WTC11 (cell line): ENCODE data around the gene RBPJ. TPM values are rescaled to one million over a fixed set of nuclear protein-coding genes. Genes with fewer than 3 reads are reported as not detected.

Source experiments
- ATAC-seq: fragments of 200-7000 bp; cut with Tn5 transposase; 2 replicates; pipeline ENCODE4 v1.10.0; 2021; ENCODE audit warnings: mild to moderate bottlenecking, moderate library complexity
- CTCF ChIA-PET: fragments of 300-600 bp; sonication (Branson Sonifier 250); formaldehyde crosslinking; loops from one replicate; lab custom pipeline; 2021; ENCODE audit warnings: antibody characterized with exemption; lab: Charles Lee
- POLR2A ChIA-PET: fragments of 350-600 bp; sonication (Branson Sonifier 250); formaldehyde crosslinking; loops from one replicate; lab custom pipeline; 2021; ENCODE audit warnings: antibody characterized with exemption; lab: Charles Lee
- DNase-seq: peaks from one replicate; pipeline ENCODE4 v3.0.0; 2021; ENCODE audit warnings: low spot score
- H3K27ac Mint-ChIP-seq: 2 replicates; pipeline ENCODE4 v1.8.0; 2021; ENCODE audit warnings: mixed read lengths
- H3K27me3 Mint-ChIP-seq: 2 replicates; pipeline ENCODE4 v1.8.0; 2021; ENCODE audit warnings: low read depth, mild to moderate bottlenecking, moderate library complexity, mixed read lengths
- H3K36me3 Mint-ChIP-seq: 2 replicates; pipeline ENCODE4 v1.8.0; 2021; ENCODE audit warnings: mixed read lengths
- H3K4me1 Mint-ChIP-seq: 2 replicates; pipeline ENCODE4 v1.8.0; 2022; ENCODE audit warnings: mixed read lengths
- H3K4me3 Mint-ChIP-seq: 2 replicates; pipeline ENCODE4 v1.8.0; 2021; ENCODE audit warnings: mild to moderate bottlenecking, moderate library complexity, mixed read lengths
- H3K9me3 Mint-ChIP-seq: 2 replicates; pipeline ENCODE4 v1.8.0; 2021; ENCODE audit warnings: mixed read lengths
- E2F4 ChIP-seq: sonication (generic); formaldehyde crosslinking; IDR thresholded peaks from 2 replicates; pipeline ENCODE4 v1.8.1; 2022; ENCODE audit warnings: low read depth, mild to moderate bottlenecking, moderate library complexity, missing genetic modification reagents, borderline replicate concordance
- EMX1 ChIP-seq: fragments of 250-450 bp; sonication (Bioruptor Pico); IDR thresholded peaks from 2 replicates; pipeline ENCODE4 v1.8.0; 2021; ENCODE audit warnings: mild to moderate bottlenecking
- ETV6 ChIP-seq: sonication (generic); formaldehyde crosslinking; IDR thresholded peaks from 2 replicates; pipeline ENCODE4 v1.8.1; 2022; ENCODE audit warnings: mild to moderate bottlenecking, missing genetic modification reagents
- FOXP1 ChIP-seq: sonication (generic); formaldehyde crosslinking; IDR thresholded peaks from 2 replicates; pipeline ENCODE4 v1.8.0; 2022; ENCODE audit warnings: missing genetic modification reagents, mild to moderate bottlenecking, moderate library complexity, borderline replicate concordance
- GRHL2 ChIP-seq: fragments of 250-450 bp; sonication (Bioruptor Pico); IDR thresholded peaks from 2 replicates; pipeline ENCODE4 v1.8.0; 2022; ENCODE audit warnings: mild to moderate bottlenecking, moderate library complexity; ENCODE audit not compliant: insufficient replicate concordance, severe bottlenecking
- IRF2 ChIP-seq: sonication (generic); formaldehyde crosslinking; IDR thresholded peaks from 2 replicates; pipeline ENCODE4 v1.8.0; 2022; ENCODE audit warnings: low read depth, missing genetic modification reagents, borderline replicate concordance
- JUN ChIP-seq: sonication (generic); formaldehyde crosslinking; IDR thresholded peaks from 2 replicates; pipeline ENCODE4 v1.8.0; 2023; ENCODE audit warnings: mild to moderate bottlenecking, missing genetic modification reagents
- KAT7 ChIP-seq: sonication (generic); formaldehyde crosslinking; IDR thresholded peaks from 2 replicates; pipeline ENCODE4 v1.8.1; 2023; ENCODE audit warnings: missing genetic modification reagents, mild to moderate bottlenecking, borderline replicate concordance
- MXD4 ChIP-seq: fragments of 250-450 bp; sonication (Bioruptor Pico); IDR thresholded peaks from 2 replicates; pipeline ENCODE4 v1.8.0; 2021; ENCODE audit warnings: mild to moderate bottlenecking, moderate library complexity, borderline replicate concordance
- MYBL2 ChIP-seq: sonication (generic); formaldehyde crosslinking; IDR thresholded peaks from 2 replicates; pipeline ENCODE4 v1.8.1; 2023; ENCODE audit warnings: mild to moderate bottlenecking, moderate library complexity, missing genetic modification reagents
- NFE2L1 ChIP-seq: sonication (generic); formaldehyde crosslinking; IDR thresholded peaks from 2 replicates; pipeline ENCODE4 v1.8.1; 2023; ENCODE audit warnings: missing genetic modification reagents
- NFYB ChIP-seq: sonication (generic); formaldehyde crosslinking; conservative IDR thresholded peaks from 2 replicates; pipeline ENCODE4 v1.8.0; 2022; ENCODE audit warnings: low read depth, missing genetic modification reagents
- NR3C1 ChIP-seq: sonication (generic); formaldehyde crosslinking; conservative IDR thresholded peaks from 2 replicates; pipeline ENCODE4 v1.8.1; 2023; ENCODE audit warnings: low read depth, mild to moderate bottlenecking, missing genetic modification reagents
- RELA ChIP-seq: sonication (generic); formaldehyde crosslinking; IDR thresholded peaks from 2 replicates; pipeline ENCODE4 v1.8.1; 2022; ENCODE audit warnings: missing genetic modification reagents, mild to moderate bottlenecking, borderline replicate concordance
- SMAD4 ChIP-seq: sonication (generic); formaldehyde crosslinking; IDR thresholded peaks from 2 replicates; pipeline ENCODE4 v1.8.0; 2022; ENCODE audit warnings: mild to moderate bottlenecking, missing genetic modification reagents
- STAT6 ChIP-seq: sonication (generic); formaldehyde crosslinking; conservative IDR thresholded peaks from 2 replicates; pipeline ENCODE4 v1.8.1; 2023; ENCODE audit warnings: mild to moderate bottlenecking, low read depth, missing genetic modification reagents, moderate library complexity
- TP53 ChIP-seq: sonication (generic); formaldehyde crosslinking; IDR thresholded peaks from 2 replicates; pipeline ENCODE4 v1.8.1; 2023; ENCODE audit warnings: mild to moderate bottlenecking, missing genetic modification reagents
- ZNF232 ChIP-seq: sonication (generic); formaldehyde crosslinking; IDR thresholded peaks from 2 replicates; pipeline ENCODE4 v1.8.0; 2022; ENCODE audit warnings: mild to moderate bottlenecking, missing genetic modification reagents
- total RNA-seq: library from RNA; stranded (reverse); gene quantifications from 3 replicates; pipeline ENCODE4 v1.2.3, GENCODE V29; 2021
- TF ChIP-seq, protein P1 (sequence below): sonication (generic); formaldehyde crosslinking; IDR thresholded peaks from 2 replicates; pipeline ENCODE4 v1.8.0; 2022; ENCODE audit warnings: mild to moderate bottlenecking, missing genetic modification reagents
- TF ChIP-seq, protein P2 (sequence below): sonication (generic); formaldehyde crosslinking; IDR thresholded peaks from 2 replicates; pipeline ENCODE4 v1.8.0; 2023; ENCODE audit warnings: missing genetic modification reagents
- TF ChIP-seq, protein P3 (sequence below): sonication (generic); formaldehyde crosslinking; conservative IDR thresholded peaks from 2 replicates; pipeline ENCODE4 v1.8.1; 2022; ENCODE audit warnings: mild to moderate bottlenecking, missing genetic modification reagents
- TF ChIP-seq, protein P4 (sequence below): sonication (generic); formaldehyde crosslinking; IDR thresholded peaks from 2 replicates; pipeline ENCODE4 v1.8.0; 2023; ENCODE audit warnings: missing genetic modification reagents, mild to moderate bottlenecking, borderline replicate concordance

RBPJ gene
- total RNA-seq, 1 experiment from 2014 or later, result 163 TPM

DNA sequence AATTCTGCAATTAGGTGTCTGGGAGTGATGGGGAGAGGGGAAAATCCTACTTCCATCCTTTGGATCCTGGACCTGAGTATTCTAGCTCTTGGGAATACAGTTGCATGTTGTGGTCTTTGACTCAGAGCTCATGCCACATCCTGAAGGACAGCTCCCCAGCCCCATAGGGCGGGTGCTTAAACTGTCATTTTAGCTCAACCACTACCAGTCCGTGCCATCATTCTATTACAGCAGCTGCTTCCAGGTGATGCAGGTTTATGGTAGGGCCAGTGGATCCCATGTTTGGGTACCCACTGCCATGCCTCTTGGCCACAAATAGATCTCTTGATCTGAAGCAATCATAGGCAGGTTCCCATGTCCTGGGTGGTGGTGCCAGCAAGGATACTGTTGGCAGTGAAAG is 134.8 kb downstream of the RBPJ start:
- ChIA-PET CTCF (no interaction called here), POLR2A (no interaction called here)
- peaks cover 16% of the 10 kb centered on the region for H3K9me3 Mint-ChIP-seq
- TF ChIP-seq NFYB (CRISPR knock-in tag), result no peak
- TF ChIP-seq ETV6 (CRISPR knock-in tag), result no peak
- TF ChIP-seq, protein P1, sequence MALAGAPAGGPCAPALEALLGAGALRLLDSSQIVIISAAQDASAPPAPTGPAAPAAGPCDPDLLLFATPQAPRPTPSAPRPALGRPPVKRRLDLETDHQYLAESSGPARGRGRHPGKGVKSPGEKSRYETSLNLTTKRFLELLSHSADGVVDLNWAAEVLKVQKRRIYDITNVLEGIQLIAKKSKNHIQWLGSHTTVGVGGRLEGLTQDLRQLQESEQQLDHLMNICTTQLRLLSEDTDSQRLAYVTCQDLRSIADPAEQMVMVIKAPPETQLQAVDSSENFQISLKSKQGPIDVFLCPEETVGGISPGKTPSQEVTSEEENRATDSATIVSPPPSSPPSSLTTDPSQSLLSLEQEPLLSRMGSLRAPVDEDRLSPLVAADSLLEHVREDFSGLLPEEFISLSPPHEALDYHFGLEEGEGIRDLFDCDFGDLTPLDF, result no peak
- no peak for TF ChIP-seq SMAD4 (CRISPR knock-in tag)
- TF ChIP-seq JUN, result no peak
- TF ChIP-seq TP53, result no peak
- TF ChIP-seq FOXP1, result no peak
- no peak for TF ChIP-seq MXD4 (CRISPR knock-in tag)
- TF ChIP-seq, protein P2, sequence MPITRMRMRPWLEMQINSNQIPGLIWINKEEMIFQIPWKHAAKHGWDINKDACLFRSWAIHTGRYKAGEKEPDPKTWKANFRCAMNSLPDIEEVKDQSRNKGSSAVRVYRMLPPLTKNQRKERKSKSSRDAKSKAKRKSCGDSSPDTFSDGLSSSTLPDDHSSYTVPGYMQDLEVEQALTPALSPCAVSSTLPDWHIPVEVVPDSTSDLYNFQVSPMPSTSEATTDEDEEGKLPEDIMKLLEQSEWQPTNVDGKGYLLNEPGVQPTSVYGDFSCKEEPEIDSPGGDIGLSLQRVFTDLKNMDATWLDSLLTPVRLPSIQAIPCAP, result no peak
- TF ChIP-seq, protein P3, sequence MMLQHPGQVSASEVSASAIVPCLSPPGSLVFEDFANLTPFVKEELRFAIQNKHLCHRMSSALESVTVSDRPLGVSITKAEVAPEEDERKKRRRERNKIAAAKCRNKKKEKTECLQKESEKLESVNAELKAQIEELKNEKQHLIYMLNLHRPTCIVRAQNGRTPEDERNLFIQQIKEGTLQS, result no peak
- no peaks in the 10 kb centered on the region for H3K27me3 Mint-ChIP-seq
- DNase-seq (no peak), ATAC-seq (no peak)
- H3K27ac Mint-ChIP-seq, result no peak overlapping the region
- H3K4me3 Mint-ChIP-seq, result no peak overlapping the region
- H3K4me1 Mint-ChIP-seq, result peaks cover 21% of the 10 kb centered on the region
- H3K36me3 Mint-ChIP-seq, result no peaks in the 10 kb centered on the region

GRCh38 chr4:26457412-26457811 is 136.6 kb downstream of the RBPJ start:
- no peak for TF ChIP-seq KAT7
- TF ChIP-seq IRF2 (CRISPR knock-in tag), result no peak
- TF ChIP-seq NR3C1 (CRISPR knock-in tag), result no peak

DNA sequence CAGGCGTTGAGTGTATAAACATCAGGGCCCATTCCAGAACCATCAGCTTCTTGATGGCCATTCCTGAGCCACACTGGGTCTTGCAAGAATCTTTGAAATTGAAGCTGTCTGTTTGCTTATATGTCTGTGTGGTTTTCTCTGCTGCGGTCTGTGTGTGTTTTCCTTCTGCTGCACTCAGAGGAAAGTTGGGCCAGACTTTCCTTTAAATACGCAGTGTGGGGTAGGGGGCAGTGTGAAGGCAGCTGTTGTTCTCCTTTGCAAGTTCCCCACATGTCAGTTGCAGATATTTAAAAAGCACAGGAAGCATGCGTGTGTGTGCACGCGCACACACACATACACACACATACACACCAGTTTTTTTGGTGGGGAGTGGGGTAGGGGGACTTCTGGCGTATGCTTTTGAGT is 137.3 kb downstream of the RBPJ start:
- ChIA-PET CTCF (interaction anchor here (0.5 to 1.5 kb wide), 9 partner anchors 8 to 1111 kb away, joined by 3 to 6 read pairs (median 3); partner anchors contain the start of gene TBC1D19), POLR2A (interaction anchor here (0.6 kb wide), 1 partner anchor 47 kb away, joined by 4 read pairs; no protein-coding TSS in a partner anchor)
- Mint-ChIP-seq H3K27ac (no peak overlapping the region), H3K27me3 (no peaks in the 10 kb centered on the region), H3K4me3 (no peak overlapping the region), H3K4me1 (peaks cover 7% of the 10 kb centered on the region), H3K36me3 (peaks cover under 1% of the 10 kb centered on the region; the same call in 1 of the 2 replicates), H3K9me3 (peaks cover 16% of the 10 kb centered on the region)
- no peak for DNase-seq
- peak; percentile 29; the same call in 1 of the 2 replicates for ATAC-seq
- no peak for TF ChIP-seq GRHL2 (CRISPR knock-in tag)
- TF ChIP-seq E2F4 (CRISPR knock-in tag), result no peak
- TF ChIP-seq ZNF232 (CRISPR knock-in tag), result no peak
- TF ChIP-seq, protein P4, sequence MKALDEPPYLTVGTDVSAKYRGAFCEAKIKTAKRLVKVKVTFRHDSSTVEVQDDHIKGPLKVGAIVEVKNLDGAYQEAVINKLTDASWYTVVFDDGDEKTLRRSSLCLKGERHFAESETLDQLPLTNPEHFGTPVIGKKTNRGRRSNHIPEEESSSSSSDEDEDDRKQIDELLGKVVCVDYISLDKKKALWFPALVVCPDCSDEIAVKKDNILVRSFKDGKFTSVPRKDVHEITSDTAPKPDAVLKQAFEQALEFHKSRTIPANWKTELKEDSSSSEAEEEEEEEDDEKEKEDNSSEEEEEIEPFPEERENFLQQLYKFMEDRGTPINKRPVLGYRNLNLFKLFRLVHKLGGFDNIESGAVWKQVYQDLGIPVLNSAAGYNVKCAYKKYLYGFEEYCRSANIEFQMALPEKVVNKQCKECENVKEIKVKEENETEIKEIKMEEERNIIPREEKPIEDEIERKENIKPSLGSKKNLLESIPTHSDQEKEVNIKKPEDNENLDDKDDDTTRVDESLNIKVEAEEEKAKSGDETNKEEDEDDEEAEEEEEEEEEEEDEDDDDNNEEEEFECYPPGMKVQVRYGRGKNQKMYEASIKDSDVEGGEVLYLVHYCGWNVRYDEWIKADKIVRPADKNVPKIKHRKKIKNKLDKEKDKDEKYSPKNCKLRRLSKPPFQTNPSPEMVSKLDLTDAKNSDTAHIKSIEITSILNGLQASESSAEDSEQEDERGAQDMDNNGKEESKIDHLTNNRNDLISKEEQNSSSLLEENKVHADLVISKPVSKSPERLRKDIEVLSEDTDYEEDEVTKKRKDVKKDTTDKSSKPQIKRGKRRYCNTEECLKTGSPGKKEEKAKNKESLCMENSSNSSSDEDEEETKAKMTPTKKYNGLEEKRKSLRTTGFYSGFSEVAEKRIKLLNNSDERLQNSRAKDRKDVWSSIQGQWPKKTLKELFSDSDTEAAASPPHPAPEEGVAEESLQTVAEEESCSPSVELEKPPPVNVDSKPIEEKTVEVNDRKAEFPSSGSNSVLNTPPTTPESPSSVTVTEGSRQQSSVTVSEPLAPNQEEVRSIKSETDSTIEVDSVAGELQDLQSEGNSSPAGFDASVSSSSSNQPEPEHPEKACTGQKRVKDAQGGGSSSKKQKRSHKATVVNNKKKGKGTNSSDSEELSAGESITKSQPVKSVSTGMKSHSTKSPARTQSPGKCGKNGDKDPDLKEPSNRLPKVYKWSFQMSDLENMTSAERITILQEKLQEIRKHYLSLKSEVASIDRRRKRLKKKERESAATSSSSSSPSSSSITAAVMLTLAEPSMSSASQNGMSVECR (CRISPR knock-in tag), result no peak
- TF ChIP-seq NFE2L1 (CRISPR knock-in tag), result no peak
- TF ChIP-seq RELA (CRISPR knock-in tag), result no peak
- no peak for TF ChIP-seq STAT6
- no peak for TF ChIP-seq MYBL2
- no peak for TF ChIP-seq EMX1 (CRISPR knock-in tag)

More at GRCh38 chr4:26457412-26457811, 136.6 kb downstream of the RBPJ start:
- H3K27ac Mint-ChIP-seq, result no peak overlapping the region
- no peaks in the 10 kb centered on the region for H3K36me3 Mint-ChIP-seq
- DNase-seq (no peak), ATAC-seq (no peak)
- POLR2A ChIA-PET, result no interaction called here
- CTCF ChIA-PET, result interaction anchor here (1.5 kb wide), 1 partner anchor 127 kb away, joined by 4 read pairs; the partner anchor contains the start of gene TBC1D19
- peaks cover 16% of the 10 kb centered on the region for H3K9me3 Mint-ChIP-seq
- peaks cover 14% of the 10 kb centered on the region for H3K4me1 Mint-ChIP-seq
- no peaks in the 10 kb centered on the region for H3K27me3 Mint-ChIP-seq
- H3K4me3 Mint-ChIP-seq, result no peak overlapping the region
